CD4-positive, alpha-beta T cell treated with Interferon alpha-2 for 1 hour (primary cell): ENCODE data around the gene DTX3.
"Not testable (repeated sequence)": the region's sequence is repeated elsewhere in the genome, so short reads cannot be mapped to it uniquely, and the experiment has no call there.

ENCODE experiments used
- DNase-seq, 2 donors: peaks; one replicate each; pipeline ENCODE4 v3.0.0-alpha.2; 2020 to 2022

DTX3 gene

GRCh38 chr12:57583008-57583831, 21.4 kb upstream of the DTX3 start:
- DNase-seq, result peak; percentile 78 to 87

GRCh38 chr12:57584050-57584449, 20.6 kb upstream of the DTX3 start:
- no peak for DNase-seq

GRCh38 chr12:57584690-57585089, 19.9 kb upstream of the DTX3 start:
- no peak for DNase-seq

- no peak for DNase-seq
Measured at GRCh38 chr12:57585156-57585555, 19.5 kb upstream of the DTX3 start.

GRCh38 chr12:57586128-57586527, 18.5 kb upstream of the DTX3 start:
- no peak for DNase-seq

GRCh38 chr12:57586832-57587429, 17.7 kb upstream of the DTX3 start:
- no peak for DNase-seq

- not testable (repeated sequence) for DNase-seq
Measured at GRCh38 chr12:57588951-57589610, 15.5 kb upstream of the DTX3 start.

GRCh38 chr12:57590479-57590863, 14.2 kb upstream of the DTX3 start:
- no peak for DNase-seq

- DNase-seq, result peak; percentile 77 to 88
Measured at GRCh38 chr12:57590864-57591781, 13.5 kb upstream of the DTX3 start, which contains the start of gene PIP4K2C. PIP4K2C (plus strand) TSS chr12:57591192; CDS start chr12:57591290, 98 bp downstream.

GRCh38 chr12:57591782-57592325, 12.8 kb upstream of the DTX3 start:
- DNase-seq, result no peak

- no peak for DNase-seq
Measured at GRCh38 chr12:57592551-57593165, 12.0 kb upstream of the DTX3 start.

GRCh38 chr12:57593187-57593586, 11.4 kb upstream of the DTX3 start:
- no peak for DNase-seq

- DNase-seq, result no peak
Measured at GRCh38 chr12:57600395-57600794, 4.2 kb upstream of the DTX3 start.

- DNase-seq, result no peak
Measured at GRCh38 chr12:57602544-57602943, 2.1 kb upstream of the DTX3 start.

GRCh38 chr12:57603324-57603723, 1.3 kb upstream of the DTX3 start:
- no peak for DNase-seq

- DNase-seq, result no peak
Measured at GRCh38 chr12:57603815-57604453, 690 bp upstream of the DTX3 start.

GRCh38 chr12:57604992-57605810, 577 bp downstream of the DTX3 start:
- no peak for DNase-seq

GRCh38 chr12:57605811-57606311, 1.2 kb downstream of the DTX3 start:
- DNase-seq, result no peak

GRCh38 chr12:57606399-57606798, 1.8 kb downstream of the DTX3 start:
- DNase-seq, result no peak

- no peak for DNase-seq
Measured at GRCh38 chr12:57606821-57607220, 2.2 kb downstream of the DTX3 start.
